ENCODE data around the gene ZNF197.

DNA sequence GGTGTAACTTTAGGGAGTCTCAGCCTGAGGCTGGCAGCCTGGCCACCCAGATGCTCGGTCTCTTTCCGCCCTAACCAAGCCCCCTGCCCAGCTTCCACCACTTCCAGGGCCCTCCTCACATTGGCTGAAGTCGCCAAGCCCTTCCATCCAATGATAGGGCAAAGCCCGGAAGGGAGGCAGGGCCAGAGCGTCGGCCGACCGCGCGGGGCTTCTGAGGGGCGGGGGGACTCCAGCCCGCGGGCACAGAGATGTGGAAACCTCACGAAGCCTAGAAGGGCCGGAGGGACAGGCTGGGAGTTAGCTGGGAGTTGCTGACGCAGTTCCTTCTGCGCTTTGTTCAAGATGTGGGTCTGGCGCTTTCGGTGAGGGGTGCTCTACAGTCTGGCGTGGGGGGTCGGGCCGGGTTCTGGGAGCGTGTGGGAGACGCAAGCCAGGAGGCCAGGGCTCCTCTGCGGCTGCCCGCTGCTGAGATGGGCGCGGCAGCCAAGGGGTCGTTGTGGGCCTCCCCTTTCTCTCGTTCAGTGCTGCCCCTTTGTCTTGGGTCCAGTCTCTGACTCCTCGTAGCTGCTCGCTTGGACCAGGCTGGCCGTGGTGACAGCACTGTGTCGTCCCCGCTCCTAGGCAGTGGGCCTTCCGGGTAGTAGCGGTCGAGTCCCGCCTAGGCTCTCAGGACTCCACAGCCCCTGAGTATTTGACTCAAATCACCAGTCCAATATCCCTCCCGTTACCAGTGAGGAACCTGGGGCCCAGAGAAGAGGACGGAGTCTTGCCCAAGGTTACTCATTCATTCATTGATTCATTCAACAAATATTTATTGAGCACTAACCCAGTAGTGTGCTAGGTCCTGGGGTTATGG lies 40.0 kb upstream of the ZNF197 start, which contains the start of gene ZNF660:
- TF ChIP-seq CTCF (IDR thresholded peaks at IDR 0.05) (no peak), POLR2A (IDR thresholded peaks at IDR 0.05) (peak in 2 of 3 donors; percentile 51 to 55)
